NCI-H446 treated with DMSO at 0.1 percent for 48 hours (cell line): Measurements from ENCODE around the gene BACE2.
"Not testable (repeated sequence)": the region's sequence is repeated elsewhere in the genome, so short reads cannot be mapped to it uniquely, and the experiment has no call there.

ENCODE experiments used
- DNase-seq: peaks from one replicate; lab custom pipeline; 2025; lab: John Stamatoyannopoulos, UW

Gene BACE2

GRCh38 chr21:41215856-41216408 is 48.0 kb downstream of the BACE2 start:
- DNase-seq: no peak

DNA sequence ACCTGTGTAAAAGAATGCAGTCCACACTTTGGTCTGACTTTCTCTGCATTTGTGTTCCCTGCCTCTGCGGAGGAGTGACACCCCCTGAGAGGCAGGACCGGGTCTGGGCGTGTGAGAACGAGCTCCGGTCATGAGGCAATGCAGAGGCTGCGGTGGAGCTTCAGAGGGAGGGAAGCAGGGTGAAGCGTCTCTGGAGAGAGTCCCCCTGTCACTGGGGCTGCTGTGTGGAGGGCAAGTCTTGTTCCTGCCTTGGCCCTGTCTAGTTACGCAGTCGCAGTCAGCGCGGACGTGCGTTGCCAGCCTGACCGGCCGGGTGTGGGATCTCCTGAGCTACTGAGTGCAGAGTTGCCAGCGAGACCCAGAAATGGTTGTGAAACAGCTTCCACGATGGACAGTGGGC is 48.5 kb downstream of the BACE2 start:
- DNase-seq: no peak

DNA sequence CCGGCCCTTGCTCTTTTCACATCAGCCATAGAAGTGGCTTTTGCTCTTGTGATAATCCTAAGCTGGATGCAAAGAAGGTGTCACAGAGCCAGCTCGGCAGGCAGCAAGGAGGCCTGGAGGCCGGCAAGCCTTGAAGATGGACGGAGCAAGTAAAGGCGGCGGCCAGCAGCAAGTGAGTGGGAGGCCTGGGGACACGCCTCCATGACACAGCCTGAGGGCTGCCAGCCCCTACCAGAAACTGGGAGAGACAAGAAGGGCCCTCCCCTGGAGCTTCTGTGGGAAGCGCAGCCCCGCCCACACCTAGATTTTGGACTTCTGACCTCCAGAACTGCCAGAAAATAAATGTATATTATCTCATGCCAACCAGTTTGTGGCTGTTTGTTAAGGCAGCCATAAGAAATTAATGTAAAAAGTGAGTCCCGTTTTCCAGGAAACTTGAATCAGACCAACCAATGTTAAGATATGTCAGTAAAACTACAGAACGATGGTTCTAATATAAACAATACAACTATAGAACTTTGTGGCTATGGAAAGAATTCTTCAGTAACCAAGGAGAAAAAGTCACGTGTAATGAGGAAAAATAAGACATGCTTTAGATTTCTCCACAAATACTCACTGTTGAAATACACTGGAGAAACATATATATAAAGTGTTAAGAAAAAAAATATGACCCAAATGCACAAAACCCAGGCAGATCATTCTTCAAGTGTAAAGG is 49.9 kb downstream of the BACE2 start:
- no peak for DNase-seq

DNA sequence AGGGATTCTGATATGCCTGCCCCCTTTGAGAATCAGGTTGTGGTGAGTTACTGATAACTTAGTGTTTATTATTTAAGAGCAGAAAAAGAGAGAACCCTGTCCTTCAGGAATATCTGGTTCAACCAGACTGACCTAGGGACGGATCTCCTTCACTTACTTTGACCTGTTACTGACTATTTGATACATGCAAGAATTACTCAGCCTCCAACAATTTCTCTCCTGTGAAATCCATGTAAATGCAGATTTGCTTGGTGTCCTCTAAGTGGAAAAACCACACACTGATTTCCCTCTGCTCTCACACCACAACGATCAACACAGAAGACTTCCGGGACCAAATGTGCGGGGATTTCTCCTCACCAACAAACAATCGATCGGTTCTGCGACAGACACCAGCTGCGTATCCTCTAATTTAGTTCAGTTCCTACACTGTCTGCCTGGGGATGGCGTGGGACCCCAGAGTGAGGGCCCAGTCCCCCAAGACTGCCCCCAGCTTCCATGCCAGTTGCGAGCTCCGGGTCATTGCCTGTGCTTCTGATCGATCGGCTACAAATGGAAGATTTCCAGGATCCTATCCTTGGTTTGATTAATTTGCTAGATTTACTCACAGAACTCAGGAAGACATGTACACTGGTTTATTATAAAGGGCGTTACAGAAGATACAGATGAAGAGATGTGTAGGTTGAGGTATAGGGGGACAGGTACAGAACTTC is 51.7 kb downstream of the BACE2 start:
- no peak for DNase-seq

DNA sequence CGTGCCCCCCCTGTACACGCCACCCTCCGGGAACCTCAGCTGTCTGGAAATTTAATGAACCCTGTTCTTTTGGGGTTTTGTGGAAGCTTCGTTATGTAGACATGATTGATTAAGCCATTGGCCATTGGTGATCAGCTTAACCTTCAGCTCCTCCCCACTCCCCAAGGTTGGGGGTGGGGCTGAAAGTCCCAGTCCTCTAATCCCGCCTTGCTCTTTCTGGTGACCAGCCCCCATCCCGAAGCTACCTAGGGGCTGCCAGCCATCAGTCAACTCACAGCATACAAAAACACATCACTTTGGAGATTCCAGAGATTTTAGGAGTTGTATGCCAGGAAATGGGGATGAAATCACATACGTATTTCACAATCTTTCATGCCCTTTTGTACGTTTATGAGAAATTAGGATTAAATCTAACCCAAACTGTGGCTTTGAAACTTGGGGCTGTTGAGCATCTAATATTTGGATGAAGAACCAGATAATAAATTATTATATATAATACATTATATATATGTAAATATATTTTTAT is 52.3 kb downstream of the BACE2 start:
- DNase-seq: no peak

- no peak for DNase-seq
Observed at GRCh38 chr21:41222247-41223068, 54.5 kb downstream of the BACE2 start.

DNA sequence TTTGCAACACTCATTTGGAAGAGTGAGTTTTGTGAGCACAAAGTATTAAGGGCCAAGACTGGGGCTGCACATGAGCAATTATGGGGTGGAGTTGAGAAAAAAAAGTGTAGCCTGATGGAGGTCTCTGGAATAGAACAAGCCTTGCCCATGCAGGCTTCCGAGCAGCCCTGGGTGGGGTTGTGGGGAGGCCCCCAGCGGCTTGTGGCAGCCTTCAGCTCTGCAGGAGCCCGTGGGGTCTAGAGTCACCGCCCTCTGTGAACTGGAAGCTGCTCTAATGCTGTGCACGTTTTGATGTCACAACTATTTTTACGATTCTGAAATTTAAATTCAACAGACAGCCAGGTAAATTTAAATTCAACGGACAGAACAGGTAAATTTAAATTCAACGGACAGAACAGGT is 58.9 kb downstream of the BACE2 start:
- no peak for DNase-seq

GRCh38 chr21:41227357-41228005 is 59.5 kb downstream of the BACE2 start:
- DNase-seq: no peak

DNA sequence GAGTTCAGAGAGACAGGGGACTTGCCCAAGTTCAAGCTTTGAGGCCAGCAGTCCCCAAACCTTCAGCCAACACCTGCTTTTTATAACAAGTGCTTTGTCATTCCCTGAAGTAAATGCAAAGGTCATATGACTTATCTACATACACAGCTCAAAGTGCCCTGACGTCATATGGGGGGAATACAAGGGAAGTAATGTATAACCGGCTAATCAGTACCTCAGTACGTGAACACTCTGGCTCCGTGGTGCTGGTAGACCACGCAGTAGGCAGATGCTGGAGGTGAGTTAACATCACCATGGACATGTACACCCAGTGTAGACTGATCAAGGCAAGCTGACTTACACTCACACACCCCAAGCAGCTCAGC is 60.0 kb downstream of the BACE2 start:
- DNase-seq: no peak

GRCh38 chr21:41228492-41228891 is 60.5 kb downstream of the BACE2 start:
- no peak for DNase-seq

DNA sequence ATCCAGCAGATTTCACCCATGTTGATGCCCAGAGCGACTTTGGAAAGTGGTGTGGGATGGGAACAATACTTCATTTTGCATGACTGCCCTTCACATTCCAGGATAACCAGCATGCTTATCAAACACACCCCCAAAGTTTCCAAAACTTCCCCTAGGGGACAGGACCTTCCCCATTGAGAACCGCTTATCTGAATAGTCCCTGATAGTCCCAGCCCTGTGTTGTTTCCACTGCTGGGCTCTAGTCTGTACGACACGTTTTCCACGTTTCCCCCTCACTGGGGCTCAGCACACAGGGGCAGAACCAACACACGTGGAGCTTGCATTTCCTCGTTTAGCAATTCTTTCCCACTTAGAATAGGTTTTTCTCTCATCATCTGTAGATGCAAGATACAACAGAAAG is 61.0 kb downstream of the BACE2 start:
- DNase-seq: no peak

- no peak for DNase-seq
Observed at GRCh38 chr21:41229509-41230248, 61.7 kb downstream of the BACE2 start.

DNA sequence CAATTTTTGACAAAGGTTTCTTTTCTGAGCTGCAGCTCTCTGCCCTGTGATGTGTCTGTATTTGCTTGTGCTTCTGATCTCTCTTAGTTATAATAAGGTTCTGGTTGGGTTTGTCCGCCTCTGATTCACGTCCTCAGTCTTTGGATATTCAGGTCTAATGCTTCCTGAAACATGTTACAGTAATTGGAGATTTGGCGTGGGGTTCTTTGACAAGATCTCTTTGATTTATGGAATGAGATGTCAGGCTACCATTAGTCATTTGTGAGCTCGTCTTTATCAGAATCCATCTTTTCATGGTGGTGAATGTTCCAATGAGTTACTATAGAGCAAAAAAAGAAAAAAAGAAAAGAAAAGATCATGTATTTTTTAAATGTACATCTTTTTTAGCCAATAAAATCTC is 62.5 kb downstream of the BACE2 start:
- DNase-seq: no peak

DNA sequence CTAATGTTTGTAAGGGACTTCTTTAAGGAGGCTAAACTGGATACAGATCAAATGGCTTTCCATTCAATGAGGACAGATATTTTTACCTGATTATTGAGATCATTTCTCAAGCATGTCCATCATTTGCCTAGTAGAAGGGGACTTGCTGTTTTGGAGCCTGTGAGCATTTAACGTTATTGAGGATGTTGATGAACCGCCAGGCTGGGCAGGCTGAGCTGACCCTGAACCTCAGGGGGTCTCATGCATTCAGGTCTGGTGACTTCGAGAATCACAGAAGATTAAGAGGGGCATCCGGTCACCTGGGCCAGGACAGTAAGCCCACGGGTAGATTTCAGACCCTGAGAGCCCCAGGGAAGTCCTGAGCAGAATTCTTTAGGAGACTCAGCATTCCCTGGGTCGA is 63.1 kb downstream of the BACE2 start:
- no peak for DNase-seq

- no peak for DNase-seq
Observed at GRCh38 chr21:41232013-41232412, 64.1 kb downstream of the BACE2 start.

GRCh38 chr21:41233916-41234315 is 66.0 kb downstream of the BACE2 start:
- DNase-seq: no peak

DNA sequence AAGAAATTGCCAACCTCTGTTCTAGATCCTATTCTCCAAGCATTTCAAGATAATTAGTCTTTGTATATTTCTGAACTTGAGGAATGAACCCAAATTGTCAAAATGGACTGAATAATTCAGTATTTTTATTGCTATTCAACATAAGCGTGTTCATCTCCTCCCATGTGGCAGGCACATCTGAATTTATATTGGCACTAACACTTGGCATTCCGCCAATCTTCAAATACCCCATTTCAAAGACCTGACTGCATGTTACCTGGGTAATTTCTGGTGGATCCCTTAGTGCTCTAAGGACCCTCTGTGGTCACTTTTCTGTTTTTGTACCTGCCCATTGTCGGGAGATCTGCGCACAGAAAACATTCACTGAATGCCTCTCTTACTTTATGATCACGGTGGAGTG is 66.6 kb downstream of the BACE2 start:
- no peak for DNase-seq

GRCh38 chr21:41235201-41235600 is 67.2 kb downstream of the BACE2 start:
- DNase-seq: no peak

DNA sequence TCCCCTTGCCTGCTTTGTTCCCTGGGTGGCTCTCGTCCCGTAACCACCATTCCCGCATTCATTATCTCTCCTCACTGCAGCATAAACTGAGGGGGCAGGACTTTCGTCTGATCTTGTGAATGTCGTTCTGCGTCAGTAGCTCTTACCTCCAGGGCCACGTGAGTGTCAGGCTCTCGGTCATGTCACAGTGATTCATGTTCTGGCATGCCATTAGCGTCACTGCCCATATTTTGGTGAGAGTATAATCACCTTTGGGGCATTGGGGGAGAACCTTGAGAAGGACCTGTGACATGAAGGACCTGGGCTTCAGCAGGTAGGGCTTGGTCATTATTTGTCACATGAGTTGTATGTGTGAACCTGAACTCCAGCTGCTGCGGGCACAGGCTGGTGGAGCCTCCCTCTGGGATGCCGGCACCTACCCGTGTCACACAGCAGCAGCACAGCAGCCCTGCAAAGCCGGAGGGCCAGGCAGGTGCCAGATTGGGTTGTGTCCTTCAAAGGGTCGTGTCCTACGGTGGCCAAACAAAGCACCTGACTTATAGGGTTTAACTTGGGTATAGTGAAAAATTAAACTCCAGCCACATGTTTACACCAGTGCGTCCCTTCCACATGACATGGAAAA is 68.5 kb downstream of the BACE2 start:
- no peak for DNase-seq

- DNase-seq: not testable (repeated sequence)
Observed at GRCh38 chr21:41238081-41238796, 70.3 kb downstream of the BACE2 start.
